H1 (cell line): ENCODE measurements around the gene NDUFS7. TPM values are rescaled to one million over a fixed set of nuclear protein-coding genes. Genes with fewer than 3 reads are reported as not detected.

Experiments used
- CBX8 ChIP-seq: fragments of 300-800, 300-1000 bp; sonication (generic); IDR thresholded peaks from 2 replicates; pipeline ENCODE4 v1.7.1; 2016; ENCODE audit warnings: low read depth, low read length, borderline replicate concordance
- FOSL1 ChIP-seq: IDR thresholded peaks from 2 replicates; pipeline ENCODE4 v1.6.1; 2011; ENCODE audit warnings: mild to moderate bottlenecking, low read depth, low read length, moderate library complexity; ENCODE audit not compliant: insufficient read depth
- GTF2F1 ChIP-seq: IDR thresholded peaks from 2 replicates; pipeline ENCODE4 v1.6.1; 2012; ENCODE audit warnings: low read depth, low read length, improper control_type of control experiment, borderline replicate concordance
- SIN3A ChIP-seq, 2 experiments: IDR thresholded peaks in 1 of 2; conservative IDR thresholded peaks in 1 of 2; 2 replicates each; pipeline ENCODE4 v1.6.1; 2011 to 2012; ENCODE audit warnings: low read length in 2 of 2, improper control_type of control experiment in 1 of 2, low read depth in 1 of 2, mild to moderate bottlenecking in 1 of 2
- SUZ12 ChIP-seq: fragments of 200-600 bp; sonication (generic); IDR thresholded peaks from 2 replicates; pipeline ENCODE4 v1.6.1; 2012; ENCODE audit warnings: mild to moderate bottlenecking, inconsistent platforms, low read length, moderate library complexity, mixed read lengths
- TBP ChIP-seq: IDR thresholded peaks from 2 replicates; pipeline ENCODE4 v1.6.1; 2011; ENCODE audit warnings: low read depth, low read length, improper control_type of control experiment
- YY1 ChIP-seq: IDR thresholded peaks from 2 replicates; pipeline ENCODE4 v1.6.1; 2011; ENCODE audit warnings: low read depth, mild to moderate bottlenecking, low read length
- polyA plus RNA-seq, 7 experiments: library from polyadenylated mRNA; depleted of rRNA in 3 of 7; stranded (reverse) in 5 of 7; unstranded in 2 of 7; fragments of >200 nt in 5 of 7; fragments of 200-250 nt in 2 of 7; gene quantifications; 1 replicate in 5 of 7; 2 replicates in 1 of 7; 4 replicates in 1 of 7; pipeline versions ENCODE4 v1.2.1 to v1.2.3, GENCODE V29; 2011 to 2013; ENCODE audit warnings: missing spikeins in 2 of 7, mixed read lengths in 2 of 7
- total RNA-seq: library from RNA; stranded (reverse); fragmentation: NEBNext Ultra II Directional; extraction: Animal tissue kit (Norgen Biotek cat#: 25700); gene quantifications from 2 replicates; pipeline ENCODE4 v1.2.1, GENCODE V29; 2021

The NDUFS7 gene
- total and polyA plus RNA-seq, 2 of the 8 experiments (the other 6 are each of a cell fraction or from before 2014, with no cell fraction given), result 78.1 to 309 TPM

DNA sequence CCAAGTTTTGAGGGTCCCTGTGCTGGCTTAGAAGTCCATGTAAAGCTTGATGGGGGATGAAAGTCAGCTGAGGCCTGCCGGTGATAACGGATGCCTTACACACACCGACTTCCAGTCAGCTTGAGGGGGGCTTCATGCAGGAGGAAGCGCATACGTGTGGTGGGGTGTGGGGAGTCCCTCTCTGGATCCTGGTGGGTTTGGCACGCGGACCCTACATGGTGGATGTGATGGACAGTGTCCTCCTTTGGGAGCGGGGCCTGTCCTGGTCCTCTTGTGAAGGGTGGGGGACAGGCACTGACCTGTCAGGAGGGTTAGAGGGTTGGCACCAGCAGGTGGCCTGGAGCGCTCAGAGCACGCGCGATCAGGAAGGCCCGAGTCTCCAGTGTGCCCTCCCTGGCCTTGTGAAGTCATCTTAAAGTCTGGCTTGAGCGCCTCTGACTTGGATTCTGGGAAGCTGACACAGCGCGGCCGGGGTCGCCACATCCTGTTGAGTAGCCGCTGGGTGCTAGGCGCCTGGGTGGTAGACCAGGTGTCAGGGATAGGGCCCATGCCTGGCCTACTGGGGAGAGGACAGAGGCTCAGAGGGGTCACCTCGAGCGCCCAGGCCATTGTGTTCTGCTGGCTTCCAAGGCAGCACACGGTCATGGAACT lies 26.6 kb downstream of the NDUFS7 start (continued):
- TF ChIP-seq TBP, result no peak
- no peak for TF ChIP-seq GTF2F1
- no peak for TF ChIP-seq FOSL1
- no peak for TF ChIP-seq SIN3A (conservative IDR thresholded peaks at IDR 0.05 in 1 of 2, IDR thresholded peaks at IDR 0.05 in 1 of 2; ENCODE audit: low read depth in 1 of 2, low read length in 2 of 2)
- no peak for TF ChIP-seq CBX8
- TF ChIP-seq SUZ12, result no peak
- TF ChIP-seq YY1, result no peak
